ENCODE measurements around the gene SLC35F2.

SLC35F2 gene

DNA sequence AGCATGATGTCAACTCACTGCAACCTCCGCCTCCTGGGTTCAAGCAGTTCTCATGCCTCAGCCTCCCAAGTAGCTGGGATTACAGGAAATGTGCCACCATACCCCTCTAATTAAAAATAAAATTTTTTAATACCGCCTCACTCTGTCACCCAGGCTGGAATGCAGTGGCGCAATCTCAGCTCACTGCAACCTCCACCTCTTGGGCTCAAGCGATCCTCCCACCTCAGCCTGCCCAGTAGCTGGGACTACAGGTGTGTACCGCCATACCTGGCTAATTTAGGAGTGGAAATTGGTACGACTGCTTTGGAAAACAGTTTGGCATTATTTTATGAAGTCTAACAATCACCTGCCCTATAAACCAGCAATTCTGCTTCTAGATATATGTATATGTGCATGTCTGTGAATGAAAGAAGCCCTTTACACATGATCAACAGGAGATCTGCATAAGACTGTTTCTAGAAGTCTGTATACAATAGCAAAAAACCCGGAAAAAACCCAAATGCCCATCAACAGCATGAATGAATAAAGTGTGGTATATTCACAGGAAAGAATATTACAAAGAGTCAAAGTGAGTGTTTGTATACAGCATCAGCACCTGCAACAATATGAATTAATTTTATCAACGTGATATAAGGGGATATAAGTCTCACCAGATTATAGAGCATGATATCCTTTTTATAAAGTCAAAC lies 16.0 kb downstream of the SLC35F2 start:
- Histone ChIP-seq H3K14ac (ENCODE audit: low read length in 2 of 2) (no peak overlapping the region), H3K27ac (ENCODE audit: low read length, poor library complexity, severe bottlenecking) (peak overlapping the region; percentile 17), H4K91ac (ENCODE audit: low read length) (no peak overlapping the region), H3K4me2 (ENCODE audit: low read length, poor library complexity, severe bottlenecking) (no peak overlapping the region), H3K9me3 (ENCODE audit: control insufficient read depth, low read length) (no peaks in the 10 kb centered on the region), H4K8ac (ENCODE audit: low read length) (no peak overlapping the region), H3K23ac (ENCODE audit: low read length in 2 of 2) (no peak overlapping the region), H2AK5ac (ENCODE audit: low read length, severe bottlenecking) (no peak overlapping the region), H3K18ac (ENCODE audit: low read depth in 1 of 2, low read length in 2 of 2) (no peak overlapping the region), H2BK5ac (ENCODE audit: low read depth, low read length, poor library complexity, severe bottlenecking) (no peak overlapping the region), H3K79me1 (replicated peaks; ENCODE audit: low read length, poor library complexity, severe bottlenecking) (peaks cover 1% of the 10 kb centered on the region), H3K4me1 (ENCODE audit: control insufficient read depth, insufficient read depth, low read depth, low read length) (peaks cover 19% of the 10 kb centered on the region), H2AFZ (ENCODE audit: low read depth, low read length) (no peak overlapping the region), H2BK12ac (ENCODE audit: low read length in 2 of 2) (no peak overlapping the region), H2BK15ac (ENCODE audit: low read depth, poor library complexity, severe bottlenecking) (no peak overlapping the region), H3K4me3 (ENCODE audit: insufficient read depth in 1 of 2, low read depth in 1 of 2, low read length in 2 of 2) (no peak overlapping the region), H3K27me3 (ENCODE audit: control insufficient read depth in 1 of 2, insufficient read depth in 1 of 2, low read length in 2 of 2) (no peaks in the 10 kb centered on the region), H3K36me3 (ENCODE audit: control insufficient read depth in 1 of 2, insufficient read depth in 2 of 2, low read depth in 1 of 2, low read length in 2 of 2) (peaks cover 0 to 2% of the 10 kb centered on the region in 2 experiments), H3K9ac (ENCODE audit: low read length) (no peak overlapping the region), H3K4ac (ENCODE audit: low read depth in 1 of 2, low read length in 2 of 2) (no peak overlapping the region), H2BK120ac (ENCODE audit: low read depth, low read length) (no peak overlapping the region)
- 98% methylated on average over 6 of the region's 8 CpGs for WGBS
- DNase-seq: no peak

DNA sequence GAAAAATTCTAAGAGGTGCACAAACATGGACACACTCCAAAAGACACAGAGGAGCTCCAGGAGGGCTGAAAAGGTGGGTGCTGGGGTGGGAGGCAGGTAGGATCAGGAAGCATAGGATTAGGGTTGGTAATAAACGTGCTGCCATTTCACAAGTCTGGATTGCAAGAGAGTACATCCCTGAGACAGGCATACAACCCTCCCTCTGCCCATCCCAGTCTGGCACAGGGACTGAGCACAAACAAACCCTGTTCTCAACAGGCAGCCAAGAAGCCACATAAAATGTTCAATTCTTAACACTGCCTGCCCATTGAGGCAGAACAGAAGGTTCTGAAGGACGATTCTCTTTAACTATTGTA lies 18.5 kb downstream of the SLC35F2 start:
- DNase-seq: no peak
- H3K18ac ChIP-seq (ENCODE audit: low read depth in 1 of 2, low read length in 2 of 2): peak overlapping the region; percentile 7 to 88
- no peak overlapping the region for H3K23ac ChIP-seq (ENCODE audit: low read length in 2 of 2)
- H2BK120ac ChIP-seq (ENCODE audit: low read depth, low read length): no peak overlapping the region
- H2BK15ac ChIP-seq (ENCODE audit: low read depth, poor library complexity, severe bottlenecking): no peak overlapping the region
- H3K4ac ChIP-seq (ENCODE audit: low read depth in 1 of 2, low read length in 2 of 2): peak overlapping the region in 1 of 2 experiments; percentile 88
- peaks cover 8% of the 10 kb centered on the region for H3K79me1 ChIP-seq (replicated peaks; ENCODE audit: low read length, poor library complexity, severe bottlenecking)
- peak overlapping the region; percentile 33 for H2AK5ac ChIP-seq (ENCODE audit: low read length, severe bottlenecking)
- H3K9me3 ChIP-seq (ENCODE audit: control insufficient read depth, low read length): no peaks in the 10 kb centered on the region
- H3K9ac ChIP-seq (ENCODE audit: low read length): peak overlapping the region; percentile 79
- peak overlapping the region; percentile 90 for H3K27ac ChIP-seq (ENCODE audit: low read length, poor library complexity, severe bottlenecking)
- peak overlapping the region; percentile 56 for H3K4me2 ChIP-seq (ENCODE audit: low read length, poor library complexity, severe bottlenecking)
- H4K91ac ChIP-seq (ENCODE audit: low read length): no peak overlapping the region
- H3K27me3 ChIP-seq (ENCODE audit: control insufficient read depth in 1 of 2, insufficient read depth in 1 of 2, low read length in 2 of 2): no peaks in the 10 kb centered on the region
- peak overlapping the region; percentile 44 to 57 for H2BK12ac ChIP-seq (ENCODE audit: low read length in 2 of 2)
- no peak overlapping the region for H4K8ac ChIP-seq (ENCODE audit: low read length)
- peaks cover 18% of the 10 kb centered on the region for H3K4me1 ChIP-seq (ENCODE audit: control insufficient read depth, insufficient read depth, low read depth, low read length)
- no peak overlapping the region for H2AFZ ChIP-seq (ENCODE audit: low read depth, low read length)
- H3K36me3 ChIP-seq (ENCODE audit: control insufficient read depth in 1 of 2, insufficient read depth in 2 of 2, low read depth in 1 of 2, low read length in 2 of 2): no peaks in the 10 kb centered on the region
- peak overlapping the region; percentile 69 for H2BK5ac ChIP-seq (ENCODE audit: low read depth, low read length, poor library complexity, severe bottlenecking)
- H3K4me3 ChIP-seq (ENCODE audit: insufficient read depth in 1 of 2, low read depth in 1 of 2, low read length in 2 of 2): peak overlapping the region in 1 of 2 experiments; percentile 64
- 72% methylated on average over 2 of the region's 2 CpGs for WGBS
- peak overlapping the region in 1 of 2 experiments; percentile 44 for H3K14ac ChIP-seq (ENCODE audit: low read length in 2 of 2)

DNA sequence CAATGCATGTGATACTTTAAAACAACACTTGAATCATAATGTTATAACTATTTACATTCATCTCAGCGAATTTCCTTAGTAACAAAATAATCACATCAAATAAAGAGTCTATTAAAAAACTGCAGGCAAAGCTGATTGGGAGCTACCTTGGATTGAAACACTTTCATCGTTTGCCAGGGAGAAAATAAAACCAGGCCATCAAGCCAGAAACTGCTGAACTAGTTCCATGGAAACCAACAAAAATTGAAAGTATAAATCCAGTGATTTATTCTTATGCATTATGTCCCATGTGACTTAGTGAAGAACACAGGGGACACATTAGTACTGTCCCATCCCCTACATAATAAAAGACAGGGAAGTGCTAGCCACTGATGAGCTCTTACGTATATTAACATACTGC lies 21.7 kb downstream of the SLC35F2 start:
- Histone ChIP-seq H2BK120ac (ENCODE audit: low read depth, low read length) (no peak overlapping the region), H3K4me3 (ENCODE audit: insufficient read depth in 1 of 2, low read depth in 1 of 2, low read length in 2 of 2) (no peak overlapping the region), H2BK5ac (ENCODE audit: low read depth, low read length, poor library complexity, severe bottlenecking) (no peak overlapping the region), H3K9ac (ENCODE audit: low read length) (no peak overlapping the region), H4K8ac (ENCODE audit: low read length) (no peak overlapping the region), H2BK12ac (ENCODE audit: low read length in 2 of 2) (no peak overlapping the region), H3K4ac (ENCODE audit: low read depth in 1 of 2, low read length in 2 of 2) (no peak overlapping the region), H3K18ac (ENCODE audit: low read depth in 1 of 2, low read length in 2 of 2) (no peak overlapping the region), H3K14ac (ENCODE audit: low read length in 2 of 2) (no peak overlapping the region), H3K27ac (ENCODE audit: low read length, poor library complexity, severe bottlenecking) (no peak overlapping the region), H2BK15ac (ENCODE audit: low read depth, poor library complexity, severe bottlenecking) (no peak overlapping the region), H3K4me1 (ENCODE audit: control insufficient read depth, insufficient read depth, low read depth, low read length) (peaks cover 13% of the 10 kb centered on the region), H3K27me3 (ENCODE audit: control insufficient read depth in 1 of 2, insufficient read depth in 1 of 2, low read length in 2 of 2) (no peaks in the 10 kb centered on the region), H2AFZ (ENCODE audit: low read depth, low read length) (no peak overlapping the region), H2AK5ac (ENCODE audit: low read length, severe bottlenecking) (no peak overlapping the region), H3K23ac (ENCODE audit: low read length in 2 of 2) (no peak overlapping the region), H3K4me2 (ENCODE audit: low read length, poor library complexity, severe bottlenecking) (no peak overlapping the region), H3K36me3 (ENCODE audit: control insufficient read depth in 1 of 2, insufficient read depth in 2 of 2, low read depth in 1 of 2, low read length in 2 of 2) (no peaks in the 10 kb centered on the region), H3K9me3 (ENCODE audit: control insufficient read depth, low read length) (no peaks in the 10 kb centered on the region), H4K91ac (ENCODE audit: low read length) (no peak overlapping the region), H3K79me1 (replicated peaks; ENCODE audit: low read length, poor library complexity, severe bottlenecking) (peaks cover 16% of the 10 kb centered on the region)
- DNase-seq: no peak
- 94% methylated on average over 3 of the region's 3 CpGs for WGBS

DNA sequence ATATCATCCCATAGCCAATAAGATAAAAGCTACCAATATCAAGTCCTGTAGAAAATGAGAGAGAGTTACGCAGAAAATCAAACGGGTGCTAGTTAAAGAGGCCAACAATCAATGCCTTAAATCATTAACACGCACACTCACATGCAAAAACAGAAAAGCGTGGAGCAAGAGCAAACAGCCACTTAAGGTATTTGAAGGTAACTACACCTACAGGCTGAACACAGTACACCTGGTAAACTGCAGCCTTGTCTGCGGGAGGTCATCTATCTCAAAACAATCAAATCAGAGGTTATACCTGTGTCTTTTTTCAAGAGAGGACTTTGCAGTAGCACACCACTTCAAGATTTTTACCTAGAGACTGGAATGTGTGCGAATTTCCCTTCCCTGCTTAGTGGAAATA lies 23.6 kb downstream of the SLC35F2 start:
- H4K91ac ChIP-seq (ENCODE audit: low read length): no peak overlapping the region
- H3K27ac ChIP-seq (ENCODE audit: low read length, poor library complexity, severe bottlenecking): no peak overlapping the region
- no peak overlapping the region for H2BK5ac ChIP-seq (ENCODE audit: low read depth, low read length, poor library complexity, severe bottlenecking)
- no peak overlapping the region for H2BK12ac ChIP-seq (ENCODE audit: low read length in 2 of 2)
- H3K4me2 ChIP-seq (ENCODE audit: low read length, poor library complexity, severe bottlenecking): no peak overlapping the region
- no peak overlapping the region for H2AFZ ChIP-seq (ENCODE audit: low read depth, low read length)
- no peak overlapping the region for H3K4ac ChIP-seq (ENCODE audit: low read depth in 1 of 2, low read length in 2 of 2)
- H3K79me1 ChIP-seq (replicated peaks; ENCODE audit: low read length, poor library complexity, severe bottlenecking): peaks cover 16% of the 10 kb centered on the region
- no peak overlapping the region for H3K23ac ChIP-seq (ENCODE audit: low read length in 2 of 2)
- H3K9ac ChIP-seq (ENCODE audit: low read length): no peak overlapping the region
- no peaks in the 10 kb centered on the region for H3K36me3 ChIP-seq (ENCODE audit: control insufficient read depth in 1 of 2, insufficient read depth in 2 of 2, low read depth in 1 of 2, low read length in 2 of 2)
- H3K27me3 ChIP-seq (ENCODE audit: control insufficient read depth in 1 of 2, insufficient read depth in 1 of 2, low read length in 2 of 2): no peaks in the 10 kb centered on the region
- H4K8ac ChIP-seq (ENCODE audit: low read length): no peak overlapping the region
- no peak overlapping the region for H2BK15ac ChIP-seq (ENCODE audit: low read depth, poor library complexity, severe bottlenecking)
- H3K4me3 ChIP-seq (ENCODE audit: insufficient read depth in 1 of 2, low read depth in 1 of 2, low read length in 2 of 2): no peak overlapping the region
- no peaks in the 10 kb centered on the region for H3K9me3 ChIP-seq (ENCODE audit: control insufficient read depth, low read length)
- no peak overlapping the region for H2BK120ac ChIP-seq (ENCODE audit: low read depth, low read length)
- no peak overlapping the region for H2AK5ac ChIP-seq (ENCODE audit: low read length, severe bottlenecking)
- no peak overlapping the region for H3K14ac ChIP-seq (ENCODE audit: low read length in 2 of 2)
- 83% methylated on average over 6 of the region's 6 CpGs for WGBS
- H3K18ac ChIP-seq (ENCODE audit: low read depth in 1 of 2, low read length in 2 of 2): no peak overlapping the region
- peaks cover 11% of the 10 kb centered on the region for H3K4me1 ChIP-seq (ENCODE audit: control insufficient read depth, insufficient read depth, low read depth, low read length)
- DNase-seq: no peak
